ENCODE results near the gene RXFP1.

GRCh38 chr4:158609116-158609515 lies 87.4 kb downstream of the RXFP1 start:
- no peak for TF ChIP-seq CTCF (IDR thresholded peaks at IDR 0.05; ENCODE audit: borderline replicate concordance, extremely low read depth, low read length, poor library complexity, severe bottlenecking)
- no peak for TF ChIP-seq EZH2 (IDR thresholded peaks at IDR 0.05; ENCODE audit: borderline replicate concordance, low read depth, low read length, severe bottlenecking)

Measured in DND-41 (cell line).